GM21528 (cell line): ENCODE results near the gene SOX8.

ENCODE experiments used
- ATAC-seq: cut with Tn5 transposase; IDR thresholded peaks from one replicate; pipeline ENCODE4 v1.9.1; 2021; ENCODE audit warnings: mild to moderate bottlenecking, moderate library complexity; ENCODE audit not compliant: unreplicated experiment, low FRiP score

Gene SOX8

GRCh38 chr16:971981-972315 lies 9.6 kb upstream of the SOX8 start:
- no peak for ATAC-seq

- ATAC-seq = no peak
These were observed 9.1 kb upstream of the SOX8 start for GRCh38 chr16:972316-973002.

GRCh38 chr16:973366-973765 lies 8.2 kb upstream of the SOX8 start:
- no peak for ATAC-seq

GRCh38 chr16:974001-974601 lies 7.5 kb upstream of the SOX8 start:
- no peak for ATAC-seq

GRCh38 chr16:974611-975261 lies 6.8 kb upstream of the SOX8 start:
- no peak for ATAC-seq

- ATAC-seq = no peak
These were observed 6.3 kb upstream of the SOX8 start for GRCh38 chr16:975291-975690.

- no peak for ATAC-seq
These were observed 5.1 kb upstream of the SOX8 start for GRCh38 chr16:976389-976931.

GRCh38 chr16:977081-977701 lies 4.4 kb upstream of the SOX8 start:
- no peak for ATAC-seq

GRCh38 chr16:977896-978295 lies 3.7 kb upstream of the SOX8 start:
- no peak for ATAC-seq

- no peak for ATAC-seq
These were observed 3.2 kb upstream of the SOX8 start for GRCh38 chr16:978403-978802.

- ATAC-seq = no peak
These were observed 2.4 kb upstream of the SOX8 start for GRCh38 chr16:979147-979546.

GRCh38 chr16:979859-980594 lies 1.5 kb upstream of the SOX8 start:
- ATAC-seq = no peak

- no peak for ATAC-seq
These were observed 1.0 kb upstream of the SOX8 start for GRCh38 chr16:980595-980854.

GRCh38 chr16:982145-983043 lies 824 bp downstream of the SOX8 start:
- ATAC-seq = no peak

- ATAC-seq = no peak
These were observed 1.8 kb downstream of the SOX8 start for GRCh38 chr16:983044-984030.

- no peak for ATAC-seq
These were observed 2.6 kb downstream of the SOX8 start for GRCh38 chr16:984121-984694.

- ATAC-seq = no peak
These were observed 3.4 kb downstream of the SOX8 start for GRCh38 chr16:984736-985636.
